NCI-H446 (cell line): Measurements from ENCODE around the gene TAPBPL.

Source experiments
- DNase-seq, 2 experiments: peaks; one replicate each; lab custom pipeline; 2025; lab: John Stamatoyannopoulos, UW

TAPBPL gene

GRCh38 chr12:6435961-6436715 is 15.7 kb upstream of the TAPBPL start:
- no peak for DNase-seq

GRCh38 chr12:6437586-6437985 is 14.3 kb upstream of the TAPBPL start:
- no peak for DNase-seq

DNA sequence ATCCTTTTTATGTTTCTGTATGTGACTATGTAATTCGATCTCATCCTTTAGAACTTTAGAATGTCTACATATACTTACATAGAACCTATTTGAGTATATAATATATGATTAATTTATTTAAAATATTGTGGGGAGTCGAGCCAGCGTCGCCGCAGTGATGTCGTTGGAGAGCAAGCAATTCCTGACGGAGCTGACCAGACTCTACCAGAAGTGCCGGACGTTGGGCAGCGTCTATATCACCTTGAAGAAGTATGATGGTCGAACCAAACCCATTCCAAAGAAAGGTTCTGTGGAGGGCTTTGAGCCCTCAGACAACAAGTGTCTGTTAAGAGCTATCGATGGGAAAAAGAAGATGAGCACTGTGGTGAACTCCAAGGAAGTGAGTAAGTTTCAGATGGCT is 13.5 kb upstream of the TAPBPL start:
- no peak for DNase-seq

DNA sequence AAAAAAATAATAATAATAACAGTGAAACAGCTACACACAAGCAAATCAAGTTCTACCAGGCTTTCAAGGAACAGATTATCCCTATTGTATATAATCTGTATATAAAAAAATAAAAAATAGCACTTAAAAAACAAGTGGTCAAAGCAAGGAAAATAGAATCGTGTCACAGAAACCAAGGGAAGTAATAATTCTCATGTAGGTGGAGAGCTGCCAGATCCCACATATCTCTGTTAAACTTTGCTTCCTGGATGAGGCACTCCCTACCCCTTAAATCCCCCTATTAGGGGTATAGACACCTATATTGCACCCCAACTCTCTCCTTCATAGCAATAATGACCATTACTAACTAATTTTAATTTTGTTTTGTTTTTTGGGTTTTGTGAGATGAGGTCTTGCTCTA is 11.5 kb upstream of the TAPBPL start:
- DNase-seq, result no peak

DNA sequence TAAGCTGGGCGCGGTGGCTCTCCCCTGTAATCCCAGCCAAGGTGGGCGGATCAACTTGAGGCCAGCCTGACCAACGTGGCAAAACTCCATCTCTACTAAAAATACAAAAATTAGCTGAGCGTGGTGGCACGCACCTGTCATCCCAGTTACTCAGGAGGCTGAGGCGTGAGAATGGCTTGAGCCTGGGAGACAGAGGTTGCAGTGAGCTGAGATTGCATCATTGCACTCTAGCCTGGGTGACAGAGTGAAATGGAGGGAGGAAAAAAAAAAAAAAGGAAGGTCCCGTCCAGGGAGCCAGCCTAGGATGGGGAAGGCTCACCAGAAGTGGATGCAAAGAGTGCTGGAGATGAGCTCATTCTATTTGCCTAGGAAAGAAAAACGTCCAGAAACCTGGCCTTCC is 9.0 kb upstream of the TAPBPL start:
- DNase-seq, result no peak

DNA sequence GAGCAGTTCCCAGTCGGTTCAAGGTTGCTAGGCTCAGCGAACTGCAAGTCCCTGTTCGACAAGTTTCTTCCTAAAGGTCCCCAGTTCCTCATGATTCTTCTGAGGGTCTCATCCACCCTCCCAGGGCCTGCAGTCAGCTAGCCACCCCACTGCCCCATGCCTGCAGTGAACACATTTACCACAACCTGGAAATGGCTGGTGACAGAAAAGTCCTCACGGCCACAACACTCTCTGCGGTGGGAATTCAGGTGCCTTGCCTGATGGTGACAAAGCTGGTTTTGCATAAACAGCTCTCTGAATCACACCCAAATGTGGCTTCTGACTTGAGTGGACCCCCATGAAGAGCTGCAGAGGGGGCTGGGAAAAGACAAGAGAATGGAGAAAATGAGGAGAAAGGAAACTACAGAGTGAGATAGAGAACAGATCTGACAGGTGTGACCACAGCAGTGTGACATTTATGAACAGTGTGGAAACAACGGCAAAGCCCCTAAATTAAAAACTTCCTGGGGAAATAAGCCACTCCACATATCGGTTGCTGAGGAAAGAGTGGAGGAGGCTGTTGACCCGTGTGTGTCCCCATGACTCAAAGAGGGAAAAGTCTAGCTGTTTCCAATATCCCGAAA is 8.4 kb upstream of the TAPBPL start:
- DNase-seq, result no peak

- no peak for DNase-seq
Measured at GRCh38 chr12:6444031-6444430, 7.8 kb upstream of the TAPBPL start.

DNA sequence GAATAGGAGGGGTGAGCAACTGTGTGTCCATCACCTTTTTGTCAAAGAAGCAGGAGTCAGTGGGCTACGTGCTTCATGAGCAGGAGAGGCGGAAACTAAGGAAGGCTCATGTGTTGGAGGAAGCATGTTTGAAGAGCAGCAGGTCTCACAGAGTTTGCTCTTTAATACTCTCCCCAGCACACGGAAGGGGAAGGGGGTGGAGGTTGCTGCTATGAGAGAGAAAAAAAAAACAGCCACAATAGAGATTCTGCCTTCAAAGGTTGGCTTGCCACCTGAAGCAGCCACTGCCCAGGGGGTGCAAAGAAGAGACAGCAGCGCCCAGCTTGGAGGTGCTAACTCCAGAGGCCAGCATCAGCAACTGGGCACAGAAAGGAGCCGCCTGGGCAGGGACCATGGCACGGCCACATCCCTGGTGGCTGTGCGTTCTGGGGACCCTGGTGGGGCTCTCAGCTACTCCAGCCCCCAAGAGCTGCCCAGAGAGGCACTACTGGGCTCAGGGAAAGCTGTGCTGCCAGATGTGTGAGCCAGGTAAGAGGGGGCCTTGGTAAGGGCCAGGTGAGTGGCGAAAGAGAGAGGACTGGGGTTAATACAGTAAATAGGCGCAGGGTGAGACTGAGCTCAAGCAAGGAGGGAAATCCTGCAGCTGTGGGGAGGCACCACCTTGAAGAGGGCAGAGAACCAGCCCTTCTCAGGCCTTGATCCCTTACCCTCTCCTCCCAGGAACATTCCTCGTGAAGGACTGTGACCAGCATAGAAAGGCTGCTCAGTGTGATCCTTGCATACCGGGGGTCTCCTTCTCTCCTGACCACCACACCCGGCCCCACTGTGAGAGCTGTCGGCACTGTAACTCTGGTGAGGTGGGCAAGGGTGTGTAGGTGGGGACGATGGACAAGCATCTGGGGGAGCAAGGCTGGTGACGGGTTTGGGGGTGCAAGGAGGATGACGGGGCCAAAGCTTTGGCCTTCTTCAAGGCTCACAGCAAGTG is 6.8 kb upstream of the TAPBPL start, which contains the start of gene CD27:
CD27 (plus strand) TSS at position 252 of the 985 bp plus-strand sequence; CDS start at position 393, 141 bp downstream.
- DNase-seq, result no peak

GRCh38 chr12:6450091-6450868 is 1.6 kb upstream of the TAPBPL start:
- no peak for DNase-seq

- no peak for DNase-seq
Measured at GRCh38 chr12:6450869-6451347, 934 bp upstream of the TAPBPL start.

DNA sequence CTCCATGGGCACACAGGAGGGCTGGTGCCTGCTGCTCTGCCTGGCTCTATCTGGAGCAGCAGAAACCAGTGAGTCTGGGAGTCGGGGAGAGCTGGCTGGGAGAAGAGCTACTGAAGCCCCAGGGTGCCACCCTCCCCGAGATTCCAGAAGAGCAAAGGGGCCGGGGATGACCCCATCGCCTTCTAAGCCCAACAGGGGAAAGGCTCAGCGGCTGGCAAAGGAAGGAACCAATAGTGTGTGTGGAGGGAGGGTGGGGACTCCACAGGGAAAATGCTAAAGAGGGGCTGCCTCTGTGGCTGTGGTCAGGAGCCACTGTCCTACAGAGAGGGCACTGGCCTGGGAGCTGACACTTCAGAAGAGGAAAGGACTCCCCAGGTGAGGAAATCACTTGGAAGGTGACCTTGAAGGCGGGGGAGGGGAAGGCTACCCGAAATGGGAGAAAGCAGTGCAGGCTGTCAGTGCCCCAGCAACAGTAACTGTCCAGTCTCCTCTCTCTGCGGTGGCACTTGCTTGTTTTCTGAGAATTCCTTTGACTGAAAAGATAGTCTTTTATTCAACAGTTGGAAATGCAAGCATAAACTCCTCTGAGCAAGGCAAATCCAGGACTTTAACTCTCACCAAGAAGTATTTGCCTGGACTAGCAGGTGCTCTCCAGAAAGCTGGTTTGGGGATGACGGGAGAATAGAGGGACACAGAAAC is 552 bp downstream of the TAPBPL start:
- DNase-seq, result no peak

DNA sequence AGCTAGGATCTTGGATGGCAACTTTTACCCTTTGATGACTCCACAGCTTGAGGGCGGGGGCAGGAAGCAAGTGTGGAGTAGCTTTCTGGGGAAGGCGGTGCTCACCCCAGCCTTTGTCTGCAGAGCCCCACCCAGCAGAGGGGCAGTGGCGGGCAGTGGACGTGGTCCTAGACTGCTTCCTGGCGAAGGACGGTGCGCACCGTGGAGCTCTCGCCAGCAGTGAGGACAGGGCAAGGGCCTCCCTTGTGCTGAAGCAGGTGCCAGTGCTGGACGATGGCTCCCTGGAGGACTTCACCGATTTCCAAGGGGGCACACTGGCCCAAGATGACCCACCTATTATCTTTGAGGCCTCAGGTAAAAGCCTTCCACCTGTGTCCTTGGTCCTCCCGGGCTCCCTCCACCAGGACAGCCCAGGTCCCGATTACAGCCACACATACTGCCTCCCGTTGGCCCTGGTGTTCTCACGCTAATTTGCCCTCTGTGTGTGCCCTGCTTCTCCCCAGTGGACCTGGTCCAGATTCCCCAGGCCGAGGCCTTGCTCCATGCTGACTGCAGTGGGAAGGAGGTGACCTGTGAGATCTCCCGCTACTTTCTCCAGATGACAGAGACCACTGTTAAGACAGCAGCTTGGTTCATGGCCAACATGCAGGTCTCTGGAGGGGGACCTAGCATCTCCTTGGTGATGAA is 1.2 kb downstream of the TAPBPL start:
- no peak for DNase-seq

DNA sequence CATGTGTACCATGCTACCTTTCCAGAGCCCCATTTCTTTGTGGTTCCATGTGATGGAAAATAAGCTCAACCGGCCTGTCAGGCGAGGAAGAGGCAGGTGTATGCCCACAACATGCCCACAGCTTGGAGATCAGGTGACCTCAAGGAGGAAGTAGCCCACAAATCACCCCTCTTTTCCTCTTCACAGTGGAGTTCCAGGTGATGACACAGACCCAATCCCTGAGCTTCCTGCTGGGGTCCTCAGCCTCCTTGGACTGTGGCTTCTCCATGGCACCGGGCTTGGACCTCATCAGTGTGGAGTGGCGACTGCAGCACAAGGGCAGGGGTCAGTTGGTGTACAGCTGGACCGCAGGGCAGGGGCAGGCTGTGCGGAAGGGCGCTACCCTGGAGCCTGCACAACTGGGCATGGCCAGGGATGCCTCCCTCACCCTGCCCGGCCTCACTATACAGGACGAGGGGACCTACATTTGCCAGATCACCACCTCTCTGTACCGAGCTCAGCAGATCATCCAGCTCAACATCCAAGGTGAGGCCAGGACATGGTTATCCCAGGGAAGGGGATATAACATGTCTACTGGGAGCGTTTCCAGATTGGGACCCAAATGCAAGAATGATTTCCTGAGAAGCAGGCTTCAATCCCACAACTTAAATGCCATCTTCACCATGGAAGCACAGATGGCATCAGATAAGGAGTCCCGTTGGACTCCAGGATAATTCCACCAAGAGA is 5.5 kb downstream of the TAPBPL start:
- DNase-seq, result no peak

DNA sequence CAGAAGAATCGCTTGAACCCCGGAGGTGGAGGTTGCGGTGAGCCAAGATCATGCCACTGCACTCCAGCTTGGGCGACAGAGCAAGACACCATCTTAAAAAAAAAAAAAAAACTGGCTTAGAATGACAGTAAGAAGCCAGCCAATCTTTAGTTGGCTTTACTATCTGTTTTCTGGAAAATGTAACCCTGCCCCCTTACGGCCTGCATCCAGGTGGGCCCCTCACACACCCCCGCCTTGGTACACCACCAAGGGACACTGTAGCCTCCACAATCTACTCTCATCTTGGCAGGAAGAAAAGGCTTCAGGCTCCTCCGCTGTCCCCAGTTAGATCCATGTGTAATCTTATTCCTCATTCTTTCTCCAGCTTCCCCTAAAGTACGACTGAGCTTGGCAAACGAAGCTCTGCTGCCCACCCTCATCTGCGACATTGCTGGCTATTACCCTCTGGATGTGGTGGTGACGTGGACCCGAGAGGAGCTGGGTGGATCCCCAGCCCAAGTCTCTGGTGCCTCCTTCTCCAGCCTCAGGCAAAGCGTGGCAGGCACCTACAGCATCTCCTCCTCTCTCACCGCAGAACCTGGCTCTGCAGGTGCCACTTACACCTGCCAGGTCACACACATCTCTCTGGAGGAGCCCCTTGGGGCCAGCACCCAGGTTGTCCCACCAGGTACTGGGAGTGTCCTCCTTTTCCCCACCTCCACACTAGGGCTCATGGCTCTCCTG is 6.6 kb downstream of the TAPBPL start:
- no peak for DNase-seq

GRCh38 chr12:6459004-6459337 is 7.1 kb downstream of the TAPBPL start:
- DNase-seq, result no peak

DNA sequence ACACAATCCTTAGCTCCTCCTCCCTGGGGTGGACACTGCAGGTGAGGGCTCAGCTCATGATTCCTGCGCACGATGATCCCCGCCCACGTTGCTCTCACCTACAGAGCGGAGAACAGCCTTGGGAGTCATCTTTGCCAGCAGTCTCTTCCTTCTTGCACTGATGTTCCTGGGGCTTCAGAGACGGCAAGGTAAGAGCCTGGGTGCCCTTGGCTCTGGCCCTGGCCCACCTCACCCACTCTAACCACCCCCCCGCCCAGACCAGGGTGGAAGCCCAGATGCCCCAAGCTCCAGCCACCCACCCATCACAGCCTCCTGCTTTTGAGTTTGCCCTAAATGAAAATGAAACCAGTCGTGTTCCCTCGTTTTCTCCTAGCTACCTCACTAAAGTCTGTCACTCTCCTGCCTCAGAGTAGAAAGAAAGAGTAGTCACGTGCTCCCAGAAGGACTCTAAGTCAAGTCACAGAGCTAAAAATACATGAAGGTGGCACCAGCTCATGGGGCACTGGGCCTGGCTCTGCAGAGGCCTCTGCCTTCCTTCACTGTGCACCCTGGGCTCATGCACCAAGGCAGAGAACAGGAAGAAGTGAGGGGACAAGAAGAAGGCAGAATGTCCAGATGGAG is 9.0 kb downstream of the TAPBPL start:
- no peak for DNase-seq

DNA sequence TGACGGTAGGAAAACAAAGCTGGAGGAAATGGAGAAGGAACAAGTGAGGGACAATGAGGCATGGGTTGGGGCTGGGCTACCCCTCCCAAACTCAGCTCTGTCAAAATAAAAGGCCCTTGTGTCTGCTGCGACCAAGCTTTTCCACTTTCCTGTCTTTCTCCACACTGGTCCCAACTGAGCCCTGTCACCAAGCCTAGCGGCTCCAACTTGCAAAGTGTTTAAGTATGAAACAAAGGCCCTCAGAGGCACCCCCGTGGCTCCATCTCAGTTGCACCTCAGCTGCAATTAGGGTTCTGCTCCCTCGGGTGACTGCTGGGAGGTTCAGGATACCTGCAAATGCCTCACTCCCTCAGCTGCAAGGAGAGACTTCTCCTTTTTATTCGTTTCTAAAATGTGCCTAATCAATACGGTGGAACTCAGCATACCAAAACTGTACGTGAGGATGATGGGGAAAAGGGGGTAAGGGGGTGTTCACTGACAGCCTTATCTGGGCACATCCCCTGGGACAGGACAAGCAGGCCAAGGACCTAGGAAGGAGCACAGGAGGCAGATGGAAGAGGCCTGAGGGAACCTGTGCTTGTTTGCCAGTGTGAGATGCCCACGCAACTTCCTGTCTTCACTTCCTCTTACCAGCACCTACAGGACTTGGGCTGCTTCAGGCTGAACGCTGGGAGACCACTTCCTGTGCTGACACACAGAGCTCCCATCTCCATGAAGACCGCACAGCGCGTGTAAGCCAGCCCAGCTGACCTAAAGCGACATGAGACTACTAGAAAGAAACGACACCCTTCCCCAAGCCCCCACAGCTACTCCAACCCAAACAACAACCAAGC is 9.8 kb downstream of the TAPBPL start:
- DNase-seq, result no peak
